ENCODE results near the gene SYNE2. TPM values are rescaled to one million over a fixed set of nuclear protein-coding genes. Genes with fewer than 3 reads are reported as not detected.

Gene SYNE2
- total and polyA plus RNA-seq, 2 donors (not counting 1 experiment from before 2014, with no cell fraction given): 3.1 to 15.4 TPM

GRCh38 chr14:63939006-63939270 is 86.1 kb downstream of the SYNE2 start:
- Histone ChIP-seq H3K79me2 (ENCODE audit: control insufficient read depth, insufficient read depth, low read length) (no peaks in the 10 kb centered on the region), H4K20me1 (ENCODE audit: control insufficient read depth, extremely low read depth, insufficient read depth, low read length) (no peaks in the 10 kb centered on the region), H3K27me3 (ENCODE audit: control insufficient read depth, insufficient read depth, low read length) (no peaks in the 10 kb centered on the region), H3K4me2 (ENCODE audit: extremely low read depth, insufficient read depth, low read length) (no peak overlapping the region), H2AFZ (ENCODE audit: low read length) (no peak overlapping the region), H3K9ac (ENCODE audit: insufficient read depth, low read length) (no peak overlapping the region), H3K9me3 (ENCODE audit: control insufficient read depth, insufficient read depth, low read depth, low read length) (no peaks in the 10 kb centered on the region), H3K27ac (ENCODE audit: insufficient read depth, low read length) (no peak overlapping the region), H3K4me3 (replicated peaks in 1 of 4; ENCODE audit: control extremely low read depth in 1 of 4, insufficient read depth in 1 of 4, low read depth in 3 of 4, low read length in 4 of 4) (no peak overlapping the region), H3K36me3 (ENCODE audit: control insufficient read depth, insufficient read depth, low read length) (no peaks in the 10 kb centered on the region), H3K4me1 (ENCODE audit: control insufficient read depth, extremely low read depth, insufficient read depth, low read length) (no peaks in the 10 kb centered on the region)
- TF ChIP-seq, protein P1, sequence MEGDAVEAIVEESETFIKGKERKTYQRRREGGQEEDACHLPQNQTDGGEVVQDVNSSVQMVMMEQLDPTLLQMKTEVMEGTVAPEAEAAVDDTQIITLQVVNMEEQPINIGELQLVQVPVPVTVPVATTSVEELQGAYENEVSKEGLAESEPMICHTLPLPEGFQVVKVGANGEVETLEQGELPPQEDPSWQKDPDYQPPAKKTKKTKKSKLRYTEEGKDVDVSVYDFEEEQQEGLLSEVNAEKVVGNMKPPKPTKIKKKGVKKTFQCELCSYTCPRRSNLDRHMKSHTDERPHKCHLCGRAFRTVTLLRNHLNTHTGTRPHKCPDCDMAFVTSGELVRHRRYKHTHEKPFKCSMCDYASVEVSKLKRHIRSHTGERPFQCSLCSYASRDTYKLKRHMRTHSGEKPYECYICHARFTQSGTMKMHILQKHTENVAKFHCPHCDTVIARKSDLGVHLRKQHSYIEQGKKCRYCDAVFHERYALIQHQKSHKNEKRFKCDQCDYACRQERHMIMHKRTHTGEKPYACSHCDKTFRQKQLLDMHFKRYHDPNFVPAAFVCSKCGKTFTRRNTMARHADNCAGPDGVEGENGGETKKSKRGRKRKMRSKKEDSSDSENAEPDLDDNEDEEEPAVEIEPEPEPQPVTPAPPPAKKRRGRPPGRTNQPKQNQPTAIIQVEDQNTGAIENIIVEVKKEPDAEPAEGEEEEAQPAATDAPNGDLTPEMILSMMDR (conservative IDR thresholded peaks at IDR 0.05 in 1 of 2, IDR thresholded peaks at IDR 0.05 in 1 of 2; ENCODE audit: low read depth in 1 of 2, low read length in 2 of 2): no peak
- no peak for TF ChIP-seq EZH2 (IDR thresholded peaks at IDR 0.05; ENCODE audit: low read length, missing control alignments)
- no peak for DNase-seq (ENCODE audit: low read depth in 2 of 2)

DNA sequence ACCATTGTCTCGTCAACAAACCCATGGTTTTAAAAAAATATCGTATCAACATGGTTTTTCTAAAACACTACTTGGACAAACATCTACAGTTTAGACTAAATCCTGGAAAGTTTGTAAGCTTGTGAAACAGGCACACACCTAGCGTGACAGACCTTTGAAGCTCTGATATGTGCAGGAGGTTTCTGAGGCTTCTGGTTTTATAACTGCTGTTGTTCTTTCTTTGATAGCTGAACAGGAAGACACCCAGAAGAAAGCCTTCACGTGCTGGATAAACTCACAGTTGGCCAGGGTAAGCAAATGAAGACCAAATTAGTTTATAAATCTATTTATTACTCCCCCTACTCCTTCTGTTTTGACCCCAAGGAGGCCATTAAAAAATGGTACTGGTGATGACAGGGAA is 87.6 kb downstream of the SYNE2 start:
- Histone ChIP-seq H3K4me2 (ENCODE audit: extremely low read depth, insufficient read depth, low read length) (no peak overlapping the region), H4K20me1 (ENCODE audit: control insufficient read depth, extremely low read depth, insufficient read depth, low read length) (no peaks in the 10 kb centered on the region), H2AFZ (ENCODE audit: low read length) (no peak overlapping the region), H3K36me3 (ENCODE audit: control insufficient read depth, insufficient read depth, low read length) (no peaks in the 10 kb centered on the region), H3K4me3 (replicated peaks in 1 of 4; ENCODE audit: control extremely low read depth in 1 of 4, insufficient read depth in 1 of 4, low read depth in 3 of 4, low read length in 4 of 4) (no peak overlapping the region), H3K4me1 (ENCODE audit: control insufficient read depth, extremely low read depth, insufficient read depth, low read length) (no peaks in the 10 kb centered on the region), H3K27me3 (ENCODE audit: control insufficient read depth, insufficient read depth, low read length) (no peaks in the 10 kb centered on the region), H3K27ac (ENCODE audit: insufficient read depth, low read length) (no peak overlapping the region), H3K9me3 (ENCODE audit: control insufficient read depth, insufficient read depth, low read depth, low read length) (no peaks in the 10 kb centered on the region), H3K79me2 (ENCODE audit: control insufficient read depth, insufficient read depth, low read length) (no peaks in the 10 kb centered on the region), H3K9ac (ENCODE audit: insufficient read depth, low read length) (no peak overlapping the region)
- DNase-seq (ENCODE audit: low read depth in 2 of 2): no peak
- no peak for TF ChIP-seq EZH2 (IDR thresholded peaks at IDR 0.05; ENCODE audit: low read length, missing control alignments)
- TF ChIP-seq, protein P1 (conservative IDR thresholded peaks at IDR 0.05 in 1 of 2, IDR thresholded peaks at IDR 0.05 in 1 of 2; ENCODE audit: low read depth in 1 of 2, low read length in 2 of 2): no peak

DNA sequence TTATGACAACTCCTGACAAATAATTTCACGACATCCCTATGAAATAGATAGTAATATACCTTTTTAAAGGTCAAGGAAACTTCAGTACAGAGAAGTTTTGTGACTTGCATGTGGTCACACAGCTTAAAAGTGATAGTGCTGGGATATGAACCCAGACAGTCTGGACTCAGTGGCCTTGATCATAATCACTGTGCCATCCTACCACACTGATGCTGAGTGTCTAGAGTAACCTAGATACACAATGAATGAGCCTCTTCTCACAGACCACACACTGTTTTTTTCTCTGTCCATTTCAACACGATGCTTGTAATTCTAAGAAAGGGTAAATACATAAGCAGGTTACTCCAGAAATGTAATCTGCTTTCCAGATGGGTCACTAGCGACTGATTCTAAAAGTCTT is 88.2 kb downstream of the SYNE2 start:
- Histone ChIP-seq H3K4me3 (replicated peaks in 1 of 4; ENCODE audit: control extremely low read depth in 1 of 4, insufficient read depth in 1 of 4, low read depth in 3 of 4, low read length in 4 of 4) (no peak overlapping the region), H3K4me2 (ENCODE audit: extremely low read depth, insufficient read depth, low read length) (no peak overlapping the region), H2AFZ (ENCODE audit: low read length) (no peak overlapping the region), H3K27me3 (ENCODE audit: control insufficient read depth, insufficient read depth, low read length) (no peaks in the 10 kb centered on the region), H3K36me3 (ENCODE audit: control insufficient read depth, insufficient read depth, low read length) (no peaks in the 10 kb centered on the region), H3K4me1 (ENCODE audit: control insufficient read depth, extremely low read depth, insufficient read depth, low read length) (no peaks in the 10 kb centered on the region), H3K9ac (ENCODE audit: insufficient read depth, low read length) (no peak overlapping the region), H3K9me3 (ENCODE audit: control insufficient read depth, insufficient read depth, low read depth, low read length) (no peaks in the 10 kb centered on the region), H3K79me2 (ENCODE audit: control insufficient read depth, insufficient read depth, low read length) (no peaks in the 10 kb centered on the region), H4K20me1 (ENCODE audit: control insufficient read depth, extremely low read depth, insufficient read depth, low read length) (no peaks in the 10 kb centered on the region), H3K27ac (ENCODE audit: insufficient read depth, low read length) (no peak overlapping the region)
- no peak for DNase-seq (ENCODE audit: low read depth in 2 of 2)
- TF ChIP-seq, protein P1 (conservative IDR thresholded peaks at IDR 0.05 in 1 of 2, IDR thresholded peaks at IDR 0.05 in 1 of 2; ENCODE audit: low read depth in 1 of 2, low read length in 2 of 2): no peak
- no peak for TF ChIP-seq EZH2 (IDR thresholded peaks at IDR 0.05; ENCODE audit: low read length, missing control alignments)

Data from fibroblast of lung (primary cell).